GM19395 (cell line): ENCODE data around the gene AGAP1.

Experiments
- ATAC-seq: cut with Tn5 transposase; IDR thresholded peaks from one replicate; pipeline ENCODE4 v1.9.1; 2021; ENCODE audit warnings: mild to moderate bottlenecking, moderate library complexity; ENCODE audit not compliant: unreplicated experiment

AGAP1 gene

DNA sequence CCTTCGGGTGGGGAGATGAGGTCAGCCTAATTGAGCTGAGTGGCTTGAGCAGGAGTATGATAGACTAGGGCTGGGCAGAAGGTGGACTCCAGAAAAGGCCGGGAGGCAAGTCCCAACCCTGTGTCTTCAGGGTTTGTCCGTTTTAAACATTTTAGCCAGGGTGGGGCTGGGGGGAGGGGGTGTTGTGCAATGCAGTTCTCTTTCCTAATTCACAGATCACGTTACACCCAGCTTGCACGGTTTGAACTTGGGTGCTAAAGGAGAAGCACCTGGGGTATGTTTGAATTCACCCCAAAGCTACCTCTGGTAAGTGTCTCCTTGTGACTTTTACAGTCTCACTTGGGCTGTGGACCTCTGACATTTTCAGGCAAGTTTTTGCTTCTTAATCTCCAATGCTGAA lies 233.3 kb downstream of the AGAP1 start:
- ATAC-seq = no peak

DNA sequence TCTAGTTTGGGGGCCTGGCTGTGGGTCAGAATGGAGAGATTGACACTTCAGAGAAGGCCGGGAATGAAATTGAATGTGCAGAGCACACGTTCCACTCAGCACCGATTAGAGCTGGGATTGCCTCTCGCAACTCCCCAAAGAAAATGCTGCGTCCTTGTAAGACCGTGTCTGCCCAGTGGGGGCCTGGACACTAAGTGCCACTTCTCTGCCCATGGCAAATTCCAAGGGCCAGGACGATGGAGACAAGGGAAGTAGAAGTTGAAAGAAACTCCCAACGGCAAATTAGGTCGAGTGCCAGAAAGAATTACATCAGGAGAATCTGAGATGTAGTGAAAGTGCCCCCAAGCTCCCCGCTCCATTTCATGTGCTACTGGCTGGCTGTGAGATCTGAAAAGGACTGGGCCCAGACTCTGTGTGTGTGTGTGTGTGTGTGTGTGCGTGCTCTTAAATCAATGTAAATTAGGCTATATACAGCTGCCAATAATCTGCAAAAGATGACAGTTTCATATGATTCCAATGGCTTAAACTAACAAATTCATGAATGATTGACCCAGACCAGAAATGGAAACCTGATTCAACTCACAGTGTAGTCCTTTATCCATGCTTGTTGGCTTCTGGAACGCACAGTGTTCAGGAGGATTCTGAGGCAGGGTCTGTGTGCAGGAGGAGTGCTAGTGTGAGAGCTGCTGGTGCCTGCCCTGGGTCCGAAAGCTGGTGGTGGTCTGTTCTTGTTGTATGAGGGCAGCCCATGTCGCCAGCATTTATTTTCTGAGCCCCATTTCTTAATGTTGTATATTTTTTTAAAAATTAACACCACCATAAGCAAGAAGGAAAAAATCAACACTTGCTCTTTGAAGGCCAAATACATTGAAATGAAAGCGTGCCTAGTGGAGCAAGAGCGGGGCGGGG lies 234.3 kb downstream of the AGAP1 start:
- ATAC-seq = no peak

DNA sequence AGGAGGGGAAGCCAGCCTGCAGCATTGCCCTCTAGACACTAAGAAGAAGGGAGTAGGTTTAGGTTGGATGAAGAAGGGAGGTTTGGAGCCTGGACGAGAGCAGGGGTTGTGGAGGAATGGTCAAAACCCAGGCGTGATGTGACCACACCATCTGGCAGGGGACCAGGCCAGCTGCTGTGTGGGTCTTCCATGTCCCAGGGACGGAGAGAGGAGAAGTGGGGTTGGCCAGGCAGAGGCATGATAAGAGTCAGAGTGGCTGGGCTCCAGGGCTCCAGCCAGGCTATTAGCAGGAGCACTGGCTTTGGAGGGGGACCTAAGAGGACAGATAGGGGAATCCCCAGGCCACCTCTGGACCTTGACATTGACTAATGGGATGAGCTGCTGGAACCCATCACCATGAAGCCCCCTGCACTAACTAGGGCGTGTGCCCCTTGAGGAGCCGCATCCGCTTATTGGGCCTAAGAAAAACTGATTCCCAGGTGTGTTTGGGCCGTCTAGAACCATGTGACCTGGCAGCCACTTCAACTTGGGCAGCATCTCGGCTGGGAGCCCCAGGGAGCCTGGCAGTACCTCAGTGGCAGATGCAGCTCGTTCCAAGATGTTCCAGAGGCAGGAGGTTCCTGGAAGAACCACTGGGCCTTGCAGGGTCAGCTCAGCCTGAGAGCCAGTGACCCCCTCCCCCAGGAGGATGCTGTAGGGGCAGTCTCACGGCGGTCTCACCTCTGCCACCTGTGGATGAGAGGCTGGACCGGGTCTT lies 235.1 kb downstream of the AGAP1 start:
- ATAC-seq = no peak

DNA sequence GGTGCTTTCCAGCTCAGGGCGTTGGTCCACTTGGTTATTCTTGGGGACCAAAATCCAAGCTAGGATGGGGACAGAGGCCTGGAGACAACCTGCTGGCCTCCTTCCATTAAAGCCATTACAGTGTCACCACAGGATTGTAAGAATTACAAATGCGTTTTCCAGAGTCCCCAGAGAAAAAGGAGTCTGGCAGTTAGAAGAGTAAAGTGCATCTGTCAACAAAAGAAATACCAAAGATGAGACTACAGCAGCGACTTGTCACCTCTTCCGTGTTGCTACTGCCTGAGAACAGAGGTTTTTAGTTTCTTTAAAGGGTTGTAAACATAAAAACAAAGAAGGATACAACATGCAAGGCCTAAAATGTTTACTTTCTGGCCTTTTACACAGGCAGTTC lies 235.7 kb downstream of the AGAP1 start:
- no peak for ATAC-seq

DNA sequence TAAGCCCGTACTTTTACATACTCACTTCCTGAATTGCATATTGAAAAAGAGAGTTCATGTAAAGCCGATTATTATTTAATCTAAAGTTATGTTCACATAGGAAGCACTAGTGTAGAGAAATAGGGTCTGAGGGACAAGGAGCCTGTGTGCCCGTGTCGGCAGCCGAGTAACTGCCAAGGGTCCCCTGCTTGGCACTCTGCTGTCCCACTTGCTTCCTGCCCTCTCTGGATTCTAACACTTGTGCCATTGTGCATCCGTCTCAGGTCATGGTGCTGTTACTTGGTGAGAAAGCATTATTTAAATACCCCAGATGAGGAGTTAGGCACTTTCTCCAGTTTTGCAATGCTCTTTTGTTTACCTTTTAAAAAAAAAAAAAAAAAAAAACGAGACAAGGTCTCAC lies 236.3 kb downstream of the AGAP1 start:
- no peak for ATAC-seq

DNA sequence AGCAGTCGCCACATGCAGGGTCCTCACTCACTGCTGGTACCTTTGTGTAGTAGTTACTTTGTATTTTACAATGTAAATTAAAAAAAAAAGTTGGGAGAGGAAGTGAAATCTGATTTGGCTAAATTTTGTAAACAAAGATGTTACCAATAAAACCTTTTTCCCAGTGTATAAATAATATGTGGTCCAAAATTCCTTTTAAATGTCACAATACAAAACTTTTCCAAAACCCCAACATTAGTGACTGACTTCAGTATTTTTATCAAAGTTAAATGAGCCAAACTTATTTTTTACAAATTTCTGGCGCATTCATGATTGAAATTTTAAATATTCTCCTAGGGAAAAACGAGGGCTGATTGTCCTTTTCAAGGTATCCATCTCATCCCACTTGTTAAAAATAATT lies 239.9 kb downstream of the AGAP1 start:
- no peak for ATAC-seq

DNA sequence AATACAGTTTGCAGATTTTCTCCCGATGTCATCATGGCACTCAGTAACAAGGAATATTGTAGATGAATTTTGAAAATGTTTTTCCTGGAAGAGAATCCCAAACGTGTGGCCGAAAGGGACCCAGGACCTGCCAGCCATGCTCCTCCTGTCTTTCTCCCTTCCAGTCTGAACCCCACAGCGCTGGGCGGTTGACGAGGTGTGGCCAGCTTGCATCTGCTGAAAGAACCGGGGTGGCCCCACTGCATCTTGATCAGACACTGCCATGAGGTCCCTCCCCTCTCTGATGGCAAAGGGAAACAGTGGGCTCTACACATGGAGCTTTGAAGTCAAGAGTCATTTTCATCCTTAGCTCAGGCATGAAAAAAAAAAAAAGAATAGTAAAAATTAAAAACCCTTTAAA lies 240.3 kb downstream of the AGAP1 start:
- no peak for ATAC-seq

DNA sequence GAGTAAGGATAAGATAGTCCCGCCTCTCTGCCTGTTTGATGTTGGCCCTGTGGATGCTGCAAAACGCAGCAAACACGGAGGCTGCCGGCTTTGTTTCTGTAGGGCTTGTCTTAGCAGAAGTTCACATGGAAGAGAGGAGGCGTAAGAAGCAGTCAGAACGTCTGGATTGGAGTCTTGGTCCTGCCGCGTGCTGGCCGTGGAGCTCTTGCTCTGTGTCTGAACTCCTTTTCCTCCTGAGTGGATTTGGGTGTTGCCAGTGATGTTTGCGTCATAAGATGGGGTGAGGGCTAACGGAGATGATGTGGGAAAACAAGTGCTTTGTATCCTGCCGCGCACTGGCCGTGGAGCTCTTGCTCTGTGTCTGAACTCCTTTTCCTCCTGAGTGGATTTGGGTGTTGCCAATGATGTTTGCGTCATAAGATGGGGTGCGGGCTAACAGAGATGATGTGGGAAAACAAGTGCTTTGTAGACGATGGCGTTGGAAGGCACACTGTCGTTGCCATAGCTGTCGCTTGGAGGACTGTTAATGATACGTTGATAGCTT lies 240.9 kb downstream of the AGAP1 start:
- ATAC-seq = no peak

DNA sequence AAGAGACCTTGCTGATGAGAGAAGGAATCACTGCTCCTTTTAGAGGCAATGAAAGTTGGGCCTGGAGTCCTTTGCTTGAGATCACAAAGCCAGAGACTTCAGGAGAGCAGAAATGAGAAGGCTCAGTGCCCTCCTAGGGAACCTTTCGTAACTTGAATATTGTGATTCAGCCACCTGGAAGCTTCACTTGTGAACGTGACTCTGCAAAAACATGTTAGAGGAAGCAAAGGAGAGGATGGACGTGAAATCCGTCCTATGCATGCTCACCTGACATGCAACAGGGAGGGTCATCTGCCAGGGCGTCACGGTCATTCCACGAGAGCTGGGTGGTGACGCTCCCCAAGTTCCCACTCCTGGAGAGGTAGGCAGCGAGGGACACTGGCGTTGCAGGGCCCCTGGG lies 243.6 kb downstream of the AGAP1 start:
- ATAC-seq = no peak

DNA sequence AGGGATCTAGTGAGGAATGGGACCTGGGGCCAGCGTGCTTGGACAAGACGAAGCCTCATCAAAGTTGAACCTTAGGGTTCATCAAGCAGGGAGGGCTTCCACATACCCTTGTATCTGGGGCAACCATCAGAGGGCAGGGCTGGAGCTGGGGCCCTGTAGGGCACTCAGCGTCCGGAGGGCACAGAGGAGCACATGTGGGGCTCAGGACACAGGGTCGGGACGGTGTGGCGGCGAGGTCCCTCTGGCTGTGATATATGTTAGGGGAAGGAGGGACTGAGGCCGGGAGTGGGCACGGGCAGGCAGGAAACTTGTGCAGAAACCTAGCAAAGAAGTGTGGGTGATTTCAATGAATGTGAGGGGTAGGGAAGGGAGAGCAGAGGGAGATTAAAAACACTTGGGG lies 244.0 kb downstream of the AGAP1 start:
- ATAC-seq = no peak

DNA sequence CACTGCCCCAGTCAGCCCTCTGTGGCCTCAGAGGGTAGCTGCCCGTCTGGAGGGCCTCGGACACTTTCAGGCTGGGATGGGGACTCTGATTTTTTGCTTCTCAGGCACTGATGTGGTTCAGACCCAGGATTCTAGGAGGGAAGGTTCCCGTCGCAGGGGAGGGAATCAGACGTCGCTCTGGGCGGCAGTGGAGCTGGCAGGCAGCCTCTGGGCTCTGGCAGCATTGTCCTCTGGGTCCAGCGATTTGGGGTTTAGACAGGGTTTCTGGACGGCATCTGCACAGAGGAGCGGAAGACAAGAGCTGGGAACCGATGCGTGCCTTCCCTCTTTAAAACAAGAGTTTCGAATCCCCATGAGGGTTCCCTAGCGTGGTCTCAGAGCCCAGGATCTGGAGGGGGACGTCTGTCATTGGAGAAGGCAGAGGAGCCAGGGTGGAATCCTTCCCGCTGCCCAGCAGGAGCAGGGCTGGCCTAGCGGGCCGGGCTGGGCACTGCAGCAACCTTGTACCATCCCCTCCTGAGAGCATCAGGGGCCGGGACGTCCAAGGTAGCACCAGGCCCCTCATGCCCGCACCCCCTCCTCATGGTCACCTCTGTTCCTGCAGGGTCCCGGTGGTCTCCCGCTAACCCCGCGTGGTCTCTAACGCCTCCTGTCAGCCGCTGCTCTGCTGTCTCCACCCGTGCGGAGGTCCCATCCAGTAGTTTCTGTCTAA lies 246.0 kb downstream of the AGAP1 start:
- ATAC-seq = no peak

DNA sequence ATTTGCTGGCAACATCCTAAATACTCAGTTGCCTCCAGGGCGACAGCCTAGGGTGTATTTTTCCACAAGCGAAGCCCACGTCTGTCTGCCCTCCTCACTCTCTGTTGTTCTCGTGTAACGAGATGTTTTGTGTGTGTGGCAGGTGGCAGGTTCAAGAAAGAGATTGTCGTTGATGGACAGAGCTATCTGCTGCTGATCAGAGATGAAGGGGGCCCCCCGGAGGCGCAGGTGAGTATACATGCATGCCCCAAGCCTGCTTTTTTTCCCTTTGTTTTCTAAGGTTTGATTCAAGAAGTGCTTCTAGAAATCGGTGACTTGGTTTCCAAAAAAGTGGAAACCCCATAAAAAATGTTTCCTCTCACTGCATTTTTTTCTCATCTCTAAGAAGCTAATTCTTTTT lies 247.0 kb downstream of the AGAP1 start:
- ATAC-seq = no peak

DNA sequence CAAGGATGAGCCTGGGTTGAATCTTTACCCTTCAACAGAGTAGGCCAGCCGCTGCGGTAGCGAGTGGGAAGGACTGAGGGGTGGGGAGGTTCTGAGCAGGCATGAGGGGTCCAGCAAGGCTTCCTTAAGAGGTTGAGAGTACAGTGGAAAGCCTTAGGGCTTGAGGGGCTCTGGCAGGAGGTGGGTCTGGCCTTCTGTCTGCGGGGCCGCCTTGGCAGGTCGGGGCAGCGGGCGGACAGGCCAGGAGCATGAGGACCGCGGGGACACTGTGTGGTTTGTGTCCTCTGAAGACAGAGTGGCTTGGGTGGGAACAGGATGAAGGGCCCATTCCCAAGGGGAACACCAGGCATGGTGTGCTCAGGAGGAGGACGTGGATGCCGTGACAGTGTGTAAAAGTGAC lies 250.3 kb downstream of the AGAP1 start:
- no peak for ATAC-seq

DNA sequence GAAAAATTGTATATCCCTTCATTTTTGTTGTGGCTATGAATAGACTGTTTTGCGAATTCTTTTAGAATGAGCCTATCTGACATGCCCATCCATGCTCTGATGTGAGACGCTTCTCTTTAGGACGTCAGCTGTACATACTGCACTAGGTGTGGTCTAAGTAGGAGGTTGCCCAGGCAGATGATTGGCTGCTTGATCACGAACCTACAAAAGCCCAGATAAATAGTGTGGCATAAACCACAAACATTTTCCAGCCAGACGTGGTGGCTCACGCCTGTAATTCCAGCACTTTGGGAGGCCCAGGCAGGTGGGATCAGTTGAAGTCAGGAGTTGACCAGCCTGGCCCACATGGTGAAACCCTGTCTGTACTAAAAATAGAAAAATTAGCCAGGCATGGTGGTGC lies 251.8 kb downstream of the AGAP1 start:
- ATAC-seq = no peak

DNA sequence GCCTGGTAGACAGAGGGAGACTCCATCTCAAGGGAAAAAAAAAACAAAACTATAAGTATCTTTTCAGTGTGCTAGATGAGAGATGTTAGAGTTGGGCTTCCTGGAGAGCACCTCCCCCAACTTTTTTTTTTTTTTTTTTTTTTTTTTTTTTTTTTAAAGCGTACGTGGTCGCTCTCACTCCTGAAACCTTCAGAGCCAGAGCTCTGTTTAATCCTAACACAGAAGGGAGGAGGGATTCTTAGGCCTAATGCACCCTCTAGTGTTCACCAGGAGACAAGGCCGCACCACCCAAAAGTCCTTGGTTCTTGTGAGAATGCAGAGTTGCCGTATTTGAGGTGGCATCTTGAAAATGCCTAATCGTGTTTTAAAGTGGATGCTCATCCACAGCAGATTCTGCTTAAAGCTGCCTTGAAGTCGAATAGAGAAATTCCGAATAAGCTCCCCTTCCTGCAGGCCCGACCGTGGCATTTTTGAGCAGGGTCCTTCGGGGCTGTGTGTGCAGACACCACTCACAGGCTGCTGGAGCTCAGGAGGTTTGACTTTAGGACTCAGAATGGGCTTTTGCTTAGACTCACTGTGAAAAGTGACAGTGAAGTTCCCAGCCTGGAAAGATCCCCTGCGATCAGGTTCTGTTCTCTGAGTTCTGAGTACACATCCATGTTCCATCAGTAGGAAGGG lies 252.6 kb downstream of the AGAP1 start:
- peak; percentile 79 for ATAC-seq

DNA sequence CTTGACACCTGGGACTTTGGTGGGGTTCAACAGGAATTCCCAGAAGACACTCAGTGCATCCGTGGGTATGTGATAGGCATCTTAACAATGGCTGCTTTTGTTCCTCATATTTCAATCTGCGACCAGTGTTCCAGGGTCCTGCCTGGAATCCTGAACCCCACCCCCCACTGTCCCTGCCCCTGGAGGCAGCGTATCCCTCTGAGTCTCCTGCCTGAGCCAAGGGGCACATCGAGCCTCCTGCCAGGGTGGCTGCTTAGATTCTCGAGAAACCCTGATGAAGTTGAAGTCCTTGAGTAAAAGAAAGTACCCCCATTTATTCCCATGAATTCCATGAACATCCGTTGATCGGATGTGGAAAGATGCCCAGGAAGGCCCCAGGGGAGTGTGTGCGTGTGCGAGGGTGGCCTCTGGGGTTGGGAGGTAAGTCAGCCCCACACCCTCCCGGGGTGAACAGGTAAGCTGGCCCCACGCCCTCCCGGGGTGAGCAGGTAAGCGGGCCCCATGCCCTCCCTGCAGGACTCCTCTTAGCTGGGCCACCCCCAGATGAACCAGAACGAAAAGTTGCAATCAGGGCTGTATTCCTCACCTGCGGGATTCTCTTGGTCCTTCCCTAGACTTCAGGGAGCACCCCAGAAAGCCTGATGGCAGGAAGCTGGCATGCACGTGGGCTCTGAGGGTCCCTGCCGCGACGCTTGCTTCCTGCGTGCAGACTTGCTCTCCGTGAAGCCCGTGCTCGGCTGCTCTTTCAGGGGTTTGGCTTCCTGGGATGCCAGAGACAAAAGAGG lies 253.3 kb downstream of the AGAP1 start:
- no peak for ATAC-seq

DNA sequence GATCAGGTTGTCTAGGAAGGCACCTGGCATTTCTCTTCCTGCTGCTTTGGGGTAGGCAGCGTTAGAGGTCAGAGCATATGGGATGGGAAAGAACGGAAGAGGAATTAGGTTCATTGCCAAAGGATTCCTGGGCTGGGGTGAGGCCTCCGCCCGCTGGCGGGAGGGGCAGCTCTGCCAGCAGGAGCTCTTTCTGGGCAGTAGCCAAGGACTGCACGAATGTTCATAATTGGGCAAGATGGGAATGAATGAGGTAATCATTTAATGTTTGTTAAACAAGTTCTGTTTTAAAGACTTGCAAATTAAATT lies 253.9 kb downstream of the AGAP1 start:
- no peak for ATAC-seq

DNA sequence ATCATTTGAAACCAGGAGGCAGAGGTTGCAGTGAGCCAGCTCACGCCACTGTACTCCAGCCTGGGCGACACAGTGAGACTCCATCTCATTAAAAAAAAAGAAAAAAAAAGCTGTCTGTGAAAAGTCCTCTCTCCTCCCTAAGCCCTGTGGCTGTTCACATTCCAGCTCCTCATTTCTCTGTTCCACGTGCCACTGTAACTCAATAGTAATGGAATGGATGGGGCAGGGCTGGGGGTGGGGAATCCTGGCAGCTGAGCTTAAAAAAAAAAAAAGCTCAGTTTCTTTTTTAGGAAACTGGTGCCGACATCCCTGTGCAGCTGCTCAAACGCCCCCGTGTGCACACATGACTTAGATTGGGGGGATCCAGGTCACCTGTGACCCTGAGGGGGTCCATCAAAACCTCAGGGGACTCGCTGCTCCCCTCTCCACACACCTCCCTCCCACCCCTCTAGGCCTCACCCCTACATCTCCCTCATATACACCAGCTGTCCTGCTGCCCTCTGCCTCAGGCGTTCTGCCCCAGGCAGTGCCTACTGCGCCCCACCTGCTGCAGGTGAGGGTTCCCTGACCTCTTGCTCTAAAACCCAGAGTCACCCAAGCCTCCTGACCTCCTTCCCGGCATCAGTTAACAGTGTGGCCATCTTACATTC lies 255.4 kb downstream of the AGAP1 start:
- ATAC-seq = no peak

DNA sequence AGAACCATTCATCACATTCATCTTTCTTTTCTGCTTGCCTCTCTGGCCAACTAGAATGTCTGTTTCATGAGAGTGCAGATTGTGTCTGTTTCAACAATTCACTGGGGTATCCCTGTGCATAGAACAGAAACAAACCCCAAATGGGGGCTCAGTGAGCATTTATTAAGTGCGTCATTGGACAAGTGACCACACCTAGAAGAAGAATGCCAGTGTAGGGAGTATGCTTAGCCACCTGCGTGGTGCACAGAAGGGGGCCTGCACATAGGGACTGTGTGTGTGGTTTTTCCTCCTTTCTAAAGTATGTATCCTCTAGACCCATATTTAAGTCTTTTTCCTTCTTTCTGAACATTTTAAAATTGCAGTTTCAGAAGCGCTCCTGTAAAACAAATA lies 255.9 kb downstream of the AGAP1 start:
- ATAC-seq = no peak

DNA sequence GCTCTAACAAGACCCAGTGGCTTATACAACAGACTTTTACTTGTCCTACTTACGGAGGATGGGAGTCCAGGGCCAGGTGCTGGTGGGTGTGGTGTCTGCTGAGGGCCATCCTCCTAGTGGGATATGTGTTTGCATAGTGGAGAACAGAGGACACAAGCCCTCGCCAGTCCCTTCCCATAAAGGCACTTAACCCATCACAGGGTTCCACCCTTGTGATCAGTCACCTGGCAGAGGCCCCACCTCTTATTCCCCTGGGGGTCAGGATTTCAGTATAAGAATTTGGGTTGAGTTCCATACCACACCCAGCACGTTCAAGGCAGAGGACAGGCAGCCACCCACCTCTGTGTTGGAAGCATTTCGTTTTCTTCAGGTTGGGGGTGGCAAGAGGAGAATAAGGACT lies 259.0 kb downstream of the AGAP1 start:
- ATAC-seq = no peak
